ENCODE data around the gene CYB5RL. TPM values are rescaled to one million over a fixed set of nuclear protein-coding genes. Genes with fewer than 3 reads are reported as not detected.

CYB5RL gene, protein sequence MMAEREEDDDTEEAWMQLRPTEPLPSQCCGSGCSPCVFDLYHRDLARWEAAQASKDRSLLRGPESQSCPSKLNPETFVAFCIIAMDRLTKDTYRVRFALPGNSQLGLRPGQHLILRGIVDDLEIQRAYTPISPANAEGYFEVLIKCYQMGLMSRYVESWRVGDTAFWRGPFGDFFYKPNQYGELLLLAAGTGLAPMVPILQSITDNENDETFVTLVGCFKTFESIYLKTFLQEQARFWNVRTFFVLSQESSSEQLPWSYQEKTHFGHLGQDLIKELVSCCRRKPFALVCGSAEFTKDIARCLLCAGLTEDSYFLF
- total RNA-seq: 16.0 and 17.3 TPM in 2 replicates
- long read RNA-seq, partial matches to known transcripts: 1 of 6 reads
- long read RNA-seq, other reads (novel, unspliced or antisense): 3 of 6 reads

DNA sequence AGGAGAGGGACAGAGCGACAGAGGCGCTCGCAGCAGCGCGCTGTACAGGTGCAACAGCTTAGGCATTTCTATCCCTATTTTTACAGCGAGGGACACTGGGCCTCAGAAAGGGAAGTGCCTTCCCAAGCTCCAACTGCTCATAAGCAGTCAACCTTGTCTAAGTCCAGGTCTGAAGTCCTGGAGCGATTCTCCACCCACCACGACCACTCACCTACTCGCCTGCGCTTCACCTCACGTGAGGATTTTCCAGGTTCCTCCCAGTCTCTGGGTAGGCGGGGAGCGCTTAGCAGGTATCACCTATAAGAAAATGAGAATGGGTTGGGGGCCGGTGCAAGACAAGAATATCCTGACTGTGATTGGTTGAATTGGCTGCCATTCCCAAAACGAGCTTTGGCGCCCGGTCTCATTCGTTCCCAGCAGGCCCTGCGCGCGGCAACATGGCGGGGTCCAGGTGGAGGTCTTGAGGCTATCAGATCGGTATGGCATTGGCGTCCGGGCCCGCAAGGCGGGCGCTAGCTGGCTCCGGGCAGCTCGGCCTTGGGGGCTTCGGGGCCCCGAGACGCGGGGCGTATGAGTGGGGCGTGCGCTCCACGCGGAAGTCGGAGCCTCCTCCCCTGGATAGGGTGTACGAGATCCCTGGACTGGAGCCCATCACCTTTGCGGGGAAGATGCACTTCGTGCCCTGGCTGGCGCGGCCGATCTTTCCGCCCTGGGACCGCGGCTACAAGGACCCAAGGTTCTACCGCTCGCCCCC is at the start of gene CYB5RL, which contains the start of gene MRPL37:
CYB5RL (minus strand) TSS at position 266 of the 754 bp plus-strand sequence. CDS start 4,414 bp downstream, outside the sequence.
MRPL37 (plus strand) TSS at position 403 of the 754 bp plus-strand sequence; CDS start at position 480, 77 bp downstream.
- no peaks in the 10 kb centered on the region for H3K36me3 Mint-ChIP-seq (ENCODE audit: low read depth)
- peak within 1 kb of the TSS; percentile 97 for H3K27ac Mint-ChIP-seq (ENCODE audit: unreplicated experiment)
- peak; percentile 82 for DNase-seq (ENCODE audit: low read depth, low spot score)
- H3K27me3 Mint-ChIP-seq (ENCODE audit: low read depth): no peaks in the 10 kb centered on the region
- no peaks in the 10 kb centered on the region for H3K9me3 Mint-ChIP-seq
- TF ChIP-seq, protein P1, sequence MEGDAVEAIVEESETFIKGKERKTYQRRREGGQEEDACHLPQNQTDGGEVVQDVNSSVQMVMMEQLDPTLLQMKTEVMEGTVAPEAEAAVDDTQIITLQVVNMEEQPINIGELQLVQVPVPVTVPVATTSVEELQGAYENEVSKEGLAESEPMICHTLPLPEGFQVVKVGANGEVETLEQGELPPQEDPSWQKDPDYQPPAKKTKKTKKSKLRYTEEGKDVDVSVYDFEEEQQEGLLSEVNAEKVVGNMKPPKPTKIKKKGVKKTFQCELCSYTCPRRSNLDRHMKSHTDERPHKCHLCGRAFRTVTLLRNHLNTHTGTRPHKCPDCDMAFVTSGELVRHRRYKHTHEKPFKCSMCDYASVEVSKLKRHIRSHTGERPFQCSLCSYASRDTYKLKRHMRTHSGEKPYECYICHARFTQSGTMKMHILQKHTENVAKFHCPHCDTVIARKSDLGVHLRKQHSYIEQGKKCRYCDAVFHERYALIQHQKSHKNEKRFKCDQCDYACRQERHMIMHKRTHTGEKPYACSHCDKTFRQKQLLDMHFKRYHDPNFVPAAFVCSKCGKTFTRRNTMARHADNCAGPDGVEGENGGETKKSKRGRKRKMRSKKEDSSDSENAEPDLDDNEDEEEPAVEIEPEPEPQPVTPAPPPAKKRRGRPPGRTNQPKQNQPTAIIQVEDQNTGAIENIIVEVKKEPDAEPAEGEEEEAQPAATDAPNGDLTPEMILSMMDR (conservative IDR thresholded peaks at IDR 0.05): no peak
- peak within 1 kb of the TSS; percentile 93 for H3K4me3 Mint-ChIP-seq
- H3K4me1 Mint-ChIP-seq: peaks cover 34% of the 10 kb centered on the region

DNA sequence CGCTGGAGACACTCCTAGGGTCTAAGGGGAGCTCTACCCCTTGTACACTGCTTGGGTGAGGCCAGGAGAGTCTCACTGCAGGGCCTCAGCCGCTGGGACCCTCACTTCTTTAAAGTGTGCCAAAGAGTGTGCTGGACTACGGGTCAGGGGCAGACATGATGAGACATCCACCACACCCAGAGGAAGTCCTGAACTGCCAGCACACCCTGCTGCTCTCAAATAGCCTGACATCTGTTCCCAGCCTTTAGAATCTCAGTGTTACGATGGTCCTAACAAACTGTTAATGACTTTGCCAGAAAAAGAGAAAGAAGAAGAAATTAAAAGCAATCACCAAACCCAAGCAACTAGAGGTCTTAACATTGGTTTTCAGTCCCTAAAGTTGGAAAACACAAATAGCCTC is 49.1 kb upstream of the CYB5RL start:
- H3K27ac Mint-ChIP-seq (ENCODE audit: unreplicated experiment): peak overlapping the region; percentile 24
- TF ChIP-seq, protein P1 (conservative IDR thresholded peaks at IDR 0.05): no peak

DNA sequence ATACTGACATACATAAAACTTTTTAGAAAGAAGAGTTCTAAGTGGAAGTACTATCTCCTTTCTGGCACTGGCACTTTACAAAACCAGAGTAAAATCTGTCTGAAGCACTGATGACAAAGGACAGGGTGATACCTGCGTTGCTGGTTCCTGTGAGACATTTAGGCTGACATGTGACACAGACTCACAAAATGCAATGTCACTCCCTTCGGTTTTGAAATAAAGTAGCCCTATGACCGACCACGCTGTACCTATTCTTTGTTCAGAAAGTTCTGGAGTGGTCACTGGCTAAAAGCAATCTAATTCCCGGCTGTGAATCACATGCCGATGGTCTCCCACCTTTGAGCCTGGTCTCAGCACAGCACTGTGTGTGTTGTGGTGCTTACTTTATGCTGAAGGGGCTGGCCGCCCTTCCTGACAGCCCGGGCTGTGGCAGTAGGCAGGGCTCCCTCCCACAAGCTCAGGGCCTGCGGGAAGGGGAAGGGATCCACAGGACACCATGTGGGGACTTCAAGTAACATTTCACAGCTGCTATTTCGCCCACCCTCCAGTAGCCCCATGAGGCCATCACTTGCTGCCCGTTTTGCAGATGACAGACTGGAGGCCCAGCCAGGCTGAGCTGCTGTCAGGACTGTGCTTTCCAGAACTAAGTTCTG is 48.2 kb upstream of the CYB5RL start:
- DNase-seq (ENCODE audit: low read depth, low spot score): no peak
- TF ChIP-seq, protein P1 (conservative IDR thresholded peaks at IDR 0.05): no peak
- no peak overlapping the region for H3K4me3 Mint-ChIP-seq
- no peaks in the 10 kb centered on the region for H3K9me3 Mint-ChIP-seq
- peaks cover 7% of the 10 kb centered on the region for H3K36me3 Mint-ChIP-seq (ENCODE audit: low read depth)
- no peaks in the 10 kb centered on the region for H3K27me3 Mint-ChIP-seq (ENCODE audit: low read depth)
- no peak overlapping the region for H3K27ac Mint-ChIP-seq (ENCODE audit: unreplicated experiment)
- H3K4me1 Mint-ChIP-seq: peaks cover 12% of the 10 kb centered on the region

More for the DNA sequence above, 49.1 kb upstream of the CYB5RL start:
- Mint-ChIP-seq H3K9me3 (no peaks in the 10 kb centered on the region), H3K4me3 (no peak overlapping the region), H3K36me3 (ENCODE audit: low read depth) (peaks cover 6% of the 10 kb centered on the region), H3K4me1 (peaks cover 12% of the 10 kb centered on the region), H3K27me3 (ENCODE audit: low read depth) (no peaks in the 10 kb centered on the region)
- DNase-seq (ENCODE audit: low read depth, low spot score): no peak

DNA sequence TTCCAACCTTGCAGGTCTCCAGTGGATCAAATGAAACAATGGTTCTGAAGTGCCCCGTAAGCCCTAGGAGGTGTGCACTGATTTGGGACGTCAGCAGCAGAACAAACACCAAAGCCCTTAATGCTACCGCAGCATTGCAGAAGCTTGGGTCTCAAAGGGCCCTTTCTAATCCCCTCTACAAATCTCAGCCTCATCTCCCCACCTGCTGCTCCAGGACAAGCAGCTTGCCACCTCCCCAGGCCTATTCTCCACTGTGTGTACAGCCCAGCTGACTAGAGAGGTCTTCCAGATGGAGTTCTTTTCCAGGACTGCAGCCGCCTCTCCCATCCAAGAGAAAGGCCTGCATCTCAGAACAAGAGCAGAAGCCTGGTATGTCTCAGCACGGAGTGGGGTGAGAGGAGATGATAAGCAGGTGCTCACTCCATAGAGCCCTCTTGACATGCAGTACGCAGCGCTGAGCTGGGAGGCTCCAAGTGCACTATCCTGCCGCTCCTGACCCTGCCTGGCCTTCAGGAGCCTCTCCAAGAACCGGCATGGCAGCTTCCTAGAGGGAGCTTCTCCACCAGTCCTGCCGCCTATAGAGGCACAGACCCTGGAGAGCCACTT is 46.4 kb upstream of the CYB5RL start:
- Mint-ChIP-seq H3K27me3 (ENCODE audit: low read depth) (no peaks in the 10 kb centered on the region), H3K36me3 (ENCODE audit: low read depth) (peaks cover 8% of the 10 kb centered on the region), H3K27ac (ENCODE audit: unreplicated experiment) (no peak overlapping the region), H3K4me3 (no peak overlapping the region), H3K9me3 (no peaks in the 10 kb centered on the region), H3K4me1 (peaks cover 9% of the 10 kb centered on the region)
- TF ChIP-seq, protein P1 (conservative IDR thresholded peaks at IDR 0.05): no peak
- DNase-seq (ENCODE audit: low read depth, low spot score): no peak

DNA sequence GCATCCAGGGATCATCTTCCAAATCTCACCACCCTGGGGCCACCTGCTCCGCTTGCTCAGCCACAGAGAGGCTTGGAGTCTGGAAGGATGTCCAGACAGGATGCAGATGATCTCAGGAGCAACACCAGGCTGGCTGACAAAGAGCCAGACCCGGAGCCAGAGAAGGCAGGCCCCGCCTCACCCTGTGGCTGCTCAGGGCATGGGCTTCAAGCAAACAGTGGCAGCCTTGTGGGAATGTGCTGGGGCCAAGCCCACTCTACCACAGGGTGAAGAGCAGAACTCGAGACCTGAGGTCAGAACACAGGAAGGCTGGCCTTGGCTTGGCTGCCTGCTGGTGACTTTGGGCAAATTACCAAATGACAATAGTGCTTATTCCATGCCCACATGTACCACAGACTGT is 45.7 kb upstream of the CYB5RL start:
- Mint-ChIP-seq H3K27me3 (ENCODE audit: low read depth) (no peaks in the 10 kb centered on the region), H3K4me3 (no peak overlapping the region), H3K36me3 (ENCODE audit: low read depth) (peaks cover 8% of the 10 kb centered on the region), H3K27ac (ENCODE audit: unreplicated experiment) (no peak overlapping the region), H3K9me3 (no peaks in the 10 kb centered on the region), H3K4me1 (peaks cover 9% of the 10 kb centered on the region)
- TF ChIP-seq, protein P1 (conservative IDR thresholded peaks at IDR 0.05): no peak
- DNase-seq (ENCODE audit: low read depth, low spot score): no peak
